SKM-1 (cell line): ENCODE measurements around the gene REEP5.
"Not testable (repeated sequence)": the region's sequence is repeated elsewhere in the genome, so short reads cannot be mapped to it uniquely, and the experiment has no call there.

Experiments used
- DNase-seq: peaks from one replicate; lab custom pipeline; 2025; ENCODE audit not compliant: unreplicated experiment; lab: John Stamatoyannopoulos, UW

REEP5 gene

GRCh38 chr5:112892776-112893175, 29.3 kb downstream of the REEP5 start:
- DNase-seq, result no peak

GRCh38 chr5:112892066-112892465, 30.0 kb downstream of the REEP5 start:
- DNase-seq, result not testable (repeated sequence)

GRCh38 chr5:112886975-112887374, 35.1 kb downstream of the REEP5 start:
- DNase-seq, result no peak

GRCh38 chr5:112885001-112885400, 37.0 kb downstream of the REEP5 start:
- DNase-seq, result no peak

GRCh38 chr5:112883192-112883591, 38.8 kb downstream of the REEP5 start:
- no peak for DNase-seq

GRCh38 chr5:112880219-112880964, 41.6 kb downstream of the REEP5 start:
- DNase-seq, result no peak

DNA sequence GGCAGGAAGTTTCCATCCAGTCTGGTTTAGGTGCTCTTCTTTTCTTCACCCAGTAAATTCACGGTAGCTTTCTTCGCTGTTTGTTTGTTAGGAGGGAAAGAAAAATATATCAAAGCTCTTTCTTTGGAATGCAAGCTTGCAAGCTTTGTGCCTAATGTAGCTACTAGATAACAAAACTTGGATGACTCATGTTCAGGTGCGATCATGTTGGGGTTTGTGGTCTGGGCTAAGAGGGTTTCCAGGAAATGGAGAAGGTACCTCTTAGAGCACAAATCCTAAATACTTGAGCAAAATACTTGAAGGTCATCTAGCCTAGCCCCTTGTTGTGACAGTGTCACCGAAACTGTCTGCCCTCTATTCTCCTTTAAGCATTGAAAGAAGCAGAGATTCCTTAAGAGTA, 43.3 kb downstream of the REEP5 start:
- no peak for DNase-seq

DNA sequence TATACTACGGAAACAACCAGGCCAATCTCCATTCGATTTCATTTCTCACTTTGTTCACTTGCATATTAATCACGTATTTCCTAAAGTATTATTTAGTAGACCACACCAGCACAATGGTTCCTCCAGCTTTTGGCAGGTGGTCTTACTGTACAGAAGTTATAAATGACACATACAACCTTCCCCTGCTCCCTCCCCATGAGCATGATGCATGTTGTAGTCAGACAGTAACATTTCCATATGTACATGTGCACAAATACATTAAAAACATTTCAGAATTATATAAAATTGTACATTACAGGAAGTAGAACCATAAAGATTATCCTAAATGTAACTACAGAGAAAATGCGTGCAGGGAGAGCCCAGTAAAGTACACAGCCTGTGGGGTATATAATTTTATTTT, 43.9 kb downstream of the REEP5 start:
- DNase-seq, result no peak

DNA sequence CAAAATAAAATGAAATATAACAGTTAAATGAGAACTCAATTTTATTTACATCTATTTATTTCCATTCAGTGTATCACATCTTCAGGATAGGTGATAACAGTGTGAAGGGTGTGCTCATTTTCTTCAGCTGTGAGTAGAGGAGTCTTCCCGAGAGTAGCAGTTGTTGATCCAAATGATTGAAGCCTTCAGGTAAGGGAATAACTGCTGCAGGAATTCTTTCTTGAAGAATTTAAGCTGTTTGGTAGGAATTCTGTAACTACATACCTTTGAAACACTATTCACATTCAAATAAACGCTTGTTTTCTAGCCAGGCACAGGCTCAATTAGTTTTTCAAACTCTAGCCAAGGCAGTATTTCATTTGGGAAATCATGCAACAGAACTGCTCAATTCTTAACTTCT, 45.7 kb downstream of the REEP5 start:
- no peak for DNase-seq

DNA sequence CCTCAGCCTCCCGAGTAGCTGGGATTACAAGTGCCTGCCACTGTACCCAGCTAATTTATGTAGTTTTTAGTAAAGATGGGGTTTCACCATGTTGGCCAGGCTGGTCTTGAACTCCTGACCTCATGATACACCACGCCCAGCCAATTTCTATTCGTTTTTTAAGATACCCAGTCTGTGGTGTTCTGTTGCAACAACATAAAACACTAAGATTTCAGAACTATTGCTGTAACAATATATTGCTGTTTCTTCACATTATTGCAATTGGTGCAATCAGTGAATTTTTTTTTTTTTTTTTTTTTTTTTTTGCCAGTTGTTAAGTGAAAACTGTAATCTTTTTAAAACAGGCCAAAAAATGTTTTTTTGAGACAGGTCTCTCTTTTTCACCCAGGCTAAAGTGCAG, 51.1 kb downstream of the REEP5 start:
- DNase-seq, result no peak

- no peak for DNase-seq
Measured at GRCh38 chr5:112869948-112870347, 52.1 kb downstream of the REEP5 start.

DNA sequence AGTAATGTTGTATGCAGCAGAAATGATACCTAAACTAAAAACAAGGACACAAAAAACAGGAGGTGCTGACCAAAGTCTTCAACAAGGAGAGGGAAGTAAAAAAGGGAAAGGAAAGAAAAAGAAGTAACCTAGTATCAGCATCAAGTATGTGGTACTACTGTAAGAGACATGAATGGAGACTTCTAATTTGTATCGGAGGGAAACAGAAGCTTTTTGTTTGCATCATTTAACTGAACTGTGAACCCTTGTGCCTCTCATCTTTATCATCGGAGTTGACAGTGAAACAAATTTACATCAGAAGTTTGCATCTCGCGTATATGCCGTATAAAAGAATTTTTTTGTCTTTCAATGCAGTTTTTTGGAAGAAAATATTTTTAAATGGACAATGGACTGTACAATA, 54.6 kb downstream of the REEP5 start:
- DNase-seq, result no peak

GRCh38 chr5:112866739-112867138, 55.3 kb downstream of the REEP5 start:
- DNase-seq, result no peak

DNA sequence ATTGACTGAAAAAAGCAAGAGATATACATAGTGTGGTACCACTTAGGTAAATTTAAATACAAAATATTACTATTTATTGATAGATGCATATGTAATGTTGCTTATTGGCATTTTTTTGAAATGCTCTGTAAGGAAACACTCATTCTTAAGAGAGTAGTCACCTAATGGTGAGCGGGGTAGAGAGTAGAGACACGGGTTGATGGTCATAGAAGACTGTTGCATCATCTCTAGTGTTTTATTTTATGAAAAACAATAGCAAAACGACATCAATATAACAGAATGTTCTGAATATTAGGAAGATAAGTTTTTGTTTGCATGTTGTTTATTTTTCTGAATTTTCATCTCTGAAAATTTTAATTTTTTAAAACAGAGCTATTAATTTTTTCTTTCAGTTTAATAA, 56.9 kb downstream of the REEP5 start:
- no peak for DNase-seq

DNA sequence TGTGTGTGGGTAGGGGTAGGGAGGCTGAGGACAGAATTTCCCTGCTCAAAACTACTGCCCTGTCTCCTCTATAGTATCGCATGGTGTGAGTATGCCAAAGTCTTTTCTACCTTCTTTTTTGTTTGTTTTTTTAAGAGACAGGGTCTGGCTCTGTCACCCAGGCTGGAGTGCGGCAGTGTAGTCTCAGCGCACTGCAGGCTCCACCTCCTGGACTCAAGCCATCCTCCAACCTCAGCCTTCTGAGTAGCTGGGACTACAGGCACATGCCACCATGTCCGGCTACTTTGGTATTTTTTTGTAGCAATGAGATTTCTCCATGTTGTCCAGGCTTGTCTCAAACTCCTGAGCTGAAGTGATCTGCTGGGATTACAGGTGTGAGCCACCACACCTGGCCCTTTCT, 58.5 kb downstream of the REEP5 start:
- DNase-seq, result no peak

GRCh38 chr5:112862085-112862484, 59.9 kb downstream of the REEP5 start:
- DNase-seq, result no peak

- DNase-seq, result no peak
Measured at GRCh38 chr5:112861638-112861985, 60.4 kb downstream of the REEP5 start.

DNA sequence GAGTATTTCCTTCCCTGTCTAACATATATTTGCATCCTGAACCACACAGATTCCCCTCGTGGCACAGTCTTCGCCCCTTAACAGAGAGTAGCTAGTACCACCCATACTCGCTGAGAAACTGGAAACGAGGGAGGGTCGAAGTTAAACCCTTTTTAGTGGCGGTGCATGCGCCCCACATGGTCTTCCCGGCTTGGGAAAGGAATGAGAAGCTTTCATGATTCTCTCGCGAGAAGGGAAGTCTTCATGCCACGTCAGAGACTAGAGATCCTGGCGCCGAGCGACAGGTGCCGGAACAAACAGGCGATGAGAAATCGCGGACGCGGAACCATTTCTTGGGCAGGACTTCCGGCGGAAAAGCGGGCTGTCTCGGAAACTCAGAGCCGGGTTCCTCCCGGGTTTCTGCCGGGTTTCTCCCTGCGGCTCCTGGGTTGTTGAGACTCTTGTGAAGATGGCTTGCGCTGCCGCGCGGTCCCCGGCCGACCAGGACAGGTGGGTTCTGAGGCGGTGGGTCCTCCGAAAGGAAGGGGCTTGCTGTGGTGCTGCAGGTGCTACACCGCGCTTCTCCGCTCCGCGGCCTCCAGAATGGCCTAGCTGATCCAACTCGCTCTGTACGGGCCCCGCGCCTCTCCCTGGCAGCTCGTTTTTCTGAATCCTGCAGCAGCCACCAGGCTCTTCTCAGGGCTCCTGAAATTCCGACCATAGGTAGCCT, 60.9 kb downstream of the REEP5 start, which contains the start of gene SRP19:
Gene SRP19, plus strand, starts transcription at position 359 of the 709 bp plus-strand sequence. Its CDS starts 90 bp downstream, at position 449.
- DNase-seq, result peak; percentile 90

DNA sequence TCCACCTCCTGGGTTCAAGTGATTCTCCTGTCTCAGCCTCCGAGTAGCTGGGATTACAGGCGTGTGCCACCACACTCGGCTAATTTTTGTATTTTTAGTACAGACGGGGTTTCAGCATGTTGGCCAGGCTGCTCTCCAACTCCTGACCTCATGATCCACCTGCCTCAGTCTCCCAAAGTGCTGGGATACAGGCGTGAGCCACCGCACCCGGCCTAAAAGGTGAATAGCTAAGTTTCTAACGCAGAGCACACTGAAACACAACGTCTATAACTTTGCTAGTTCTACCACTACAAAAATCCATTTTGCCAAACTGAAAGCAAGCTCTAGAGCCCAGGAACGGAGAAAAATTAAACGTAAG, 61.5 kb downstream of the REEP5 start:
- not testable (repeated sequence) for DNase-seq

DNA sequence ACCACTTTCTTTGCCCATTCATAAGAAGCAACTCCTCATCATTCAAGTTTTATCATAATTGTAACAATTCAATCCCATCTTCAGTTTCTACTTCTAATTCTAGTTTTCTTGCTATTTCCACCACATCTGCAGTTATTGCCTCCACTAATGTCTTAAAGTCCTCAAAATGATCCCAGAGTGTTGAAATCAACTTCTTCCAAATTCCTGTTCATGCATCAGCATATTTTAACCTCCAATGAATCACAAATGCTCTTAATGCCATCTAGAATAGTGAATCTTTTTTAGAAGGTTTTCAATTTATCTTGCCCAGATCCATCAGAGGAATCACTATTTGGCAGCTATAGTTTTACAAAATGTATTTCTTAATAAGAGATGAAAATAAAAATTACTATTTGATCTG, 64.2 kb downstream of the REEP5 start:
- DNase-seq, result no peak

DNA sequence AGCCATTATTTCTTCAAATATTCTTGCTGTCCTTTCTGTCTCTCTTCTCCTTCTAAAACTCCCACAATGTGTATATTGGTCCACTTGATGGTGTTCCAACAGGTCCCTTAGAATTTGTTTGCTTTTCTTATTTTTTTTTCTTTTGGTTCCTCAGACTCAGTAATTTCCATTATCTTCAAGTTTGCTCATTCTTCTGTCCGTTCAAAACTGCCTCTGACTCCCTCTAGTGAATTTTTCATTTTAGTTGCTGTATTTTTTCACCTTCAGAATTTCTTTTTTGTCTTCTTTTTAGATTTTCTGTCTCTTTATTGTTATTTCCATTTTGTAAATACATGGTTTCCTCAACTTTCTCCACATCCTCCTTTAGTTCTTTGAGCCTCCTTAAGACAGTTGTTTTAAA, 67.4 kb downstream of the REEP5 start:
- DNase-seq, result no peak

DNA sequence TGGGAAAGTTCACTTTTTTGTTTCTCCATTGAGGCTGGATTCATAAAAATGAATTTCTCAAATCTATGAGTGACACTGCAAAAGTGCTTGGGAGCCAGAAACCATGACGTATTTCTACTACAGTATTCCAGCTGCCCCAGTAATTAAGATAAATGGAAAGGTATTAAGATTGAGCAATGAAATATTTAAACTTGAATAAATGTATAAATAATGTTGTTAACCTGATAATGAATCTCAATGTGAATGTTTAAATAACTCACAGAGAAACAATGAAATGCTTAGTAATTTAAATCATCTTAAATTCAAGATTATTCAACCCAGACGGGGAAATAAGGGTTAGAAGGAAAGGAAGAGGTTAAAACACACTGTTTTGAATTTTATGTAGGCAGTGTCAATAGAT, 72.1 kb downstream of the REEP5 start:
- no peak for DNase-seq
